Medulla oblongata (tissue), 1 donor: ENCODE results near the gene MCL1.

Experiments
- DNase-seq: peaks from one replicate; pipeline ENCODE4 v3.0.0-alpha.2; 2015; ENCODE audit errors: extremely low spot score

The MCL1 gene

DNA sequence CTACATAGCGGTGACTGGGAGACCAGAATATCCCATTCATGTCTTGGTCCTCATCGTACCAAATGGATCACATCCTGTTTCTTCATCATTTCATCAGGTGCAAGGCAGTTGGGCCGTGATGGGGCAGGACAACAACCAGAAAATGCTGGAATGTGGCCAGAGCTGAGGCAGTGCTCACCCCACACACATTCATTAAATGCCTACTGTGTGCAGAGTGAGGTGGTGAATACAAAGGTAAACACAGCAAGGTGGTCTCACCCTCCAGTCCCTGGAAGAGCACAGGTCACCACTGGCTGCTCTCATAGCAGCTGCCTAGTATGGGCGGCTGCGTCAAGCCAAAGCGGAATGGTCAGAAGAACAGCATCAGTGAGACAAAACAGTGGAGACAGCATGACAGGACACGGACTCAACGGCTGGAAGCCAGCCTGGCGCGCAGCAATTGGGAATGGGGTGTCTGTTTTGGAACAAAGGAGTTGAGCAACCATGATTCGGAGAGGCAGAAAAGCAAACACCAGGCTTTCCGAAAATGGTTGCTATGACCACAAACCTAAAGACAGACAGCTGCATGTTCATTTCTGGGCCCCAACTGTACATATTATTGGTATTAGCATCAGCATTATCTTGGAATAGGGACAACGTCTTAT, 35.8 kb downstream of the MCL1 start:
- DNase-seq, result no peak

DNA sequence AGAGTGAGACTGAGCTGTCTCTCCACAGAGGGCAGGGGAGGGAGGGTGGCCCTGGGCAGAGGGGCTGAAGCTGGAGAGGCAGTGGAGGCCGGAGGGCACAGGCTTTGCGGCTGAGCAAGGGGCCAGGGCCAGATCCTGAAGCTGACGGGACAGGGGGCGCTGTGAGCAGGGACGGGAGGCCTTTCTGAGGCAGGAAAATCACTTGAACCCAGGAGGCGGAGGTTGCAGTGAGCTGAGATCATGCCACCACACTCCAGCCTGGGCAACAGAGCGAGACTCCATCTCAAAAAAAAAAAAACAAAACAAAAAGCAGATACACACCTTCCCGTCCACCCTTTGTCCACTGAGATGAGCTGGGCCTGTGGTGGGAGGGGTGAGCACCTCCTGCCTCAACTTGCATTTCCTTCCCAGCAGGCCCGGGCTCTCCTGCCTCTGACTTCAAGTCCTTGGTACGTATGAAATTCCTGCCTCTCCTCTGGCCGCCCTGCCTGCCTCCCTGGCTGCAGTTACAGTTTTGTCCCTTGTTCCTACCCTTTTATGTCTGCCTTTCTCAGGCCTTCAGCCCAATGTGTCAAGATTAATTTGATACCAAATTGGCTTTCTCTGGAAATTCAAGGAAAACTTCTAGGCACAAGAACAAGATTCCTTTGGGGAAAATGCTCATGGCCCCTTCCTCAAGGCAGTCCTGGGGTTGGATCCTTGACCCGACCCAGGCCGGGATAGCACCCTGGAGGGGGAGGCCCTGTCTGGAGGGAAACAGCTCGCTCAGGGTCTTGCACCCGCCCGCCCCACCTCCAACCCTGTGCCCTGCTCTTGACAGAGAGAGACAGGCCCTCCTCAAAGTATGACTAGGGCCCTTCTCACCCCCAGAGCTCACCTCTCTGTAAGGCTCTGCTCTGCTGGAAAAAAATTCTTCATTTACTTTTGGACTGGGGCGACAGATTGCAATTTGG, 41.4 kb downstream of the MCL1 start:
- DNase-seq, result no peak

DNA sequence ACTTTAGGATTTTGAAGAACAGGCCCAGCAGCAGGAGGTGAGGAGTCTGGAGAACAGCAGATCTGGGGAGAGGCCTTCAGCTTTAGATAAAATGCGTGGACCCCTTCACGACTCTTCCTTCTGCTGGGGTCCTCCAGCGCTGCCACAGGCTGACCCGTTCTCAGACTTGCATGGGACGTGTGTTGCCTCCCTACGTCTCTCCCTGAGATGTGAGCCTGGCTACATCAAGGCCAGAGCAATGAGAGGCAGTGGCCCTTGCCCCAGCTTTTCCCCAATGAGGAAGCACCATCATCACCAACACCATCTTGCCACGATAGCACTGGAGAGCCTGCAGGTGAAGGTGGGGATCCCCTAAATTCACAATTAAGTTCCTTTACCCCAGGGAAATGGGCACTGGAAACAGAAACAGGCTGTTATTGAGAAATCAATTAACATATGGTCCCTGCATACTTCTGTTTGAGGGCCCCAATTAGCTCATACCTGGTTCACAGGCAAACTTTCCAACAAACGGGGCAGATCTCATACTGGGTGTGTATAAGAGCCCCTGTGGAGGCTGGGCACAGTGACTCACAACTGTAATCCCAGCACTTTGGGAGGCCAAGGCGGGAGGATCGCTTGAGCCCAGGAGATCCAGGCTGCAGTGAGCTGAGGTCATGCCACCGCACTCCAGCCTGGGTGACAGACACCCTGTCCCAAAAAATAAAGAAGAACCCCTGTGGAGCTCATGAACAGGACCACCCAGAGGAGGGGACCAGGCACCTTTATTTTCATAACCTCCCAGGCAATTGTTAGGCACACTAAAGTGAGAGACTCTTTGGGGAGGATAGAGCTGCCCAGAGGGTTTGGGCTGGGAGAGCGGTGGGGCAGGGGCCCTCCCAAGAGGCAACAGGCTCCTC, 42.3 kb downstream of the MCL1 start:
- no peak for DNase-seq

DNA sequence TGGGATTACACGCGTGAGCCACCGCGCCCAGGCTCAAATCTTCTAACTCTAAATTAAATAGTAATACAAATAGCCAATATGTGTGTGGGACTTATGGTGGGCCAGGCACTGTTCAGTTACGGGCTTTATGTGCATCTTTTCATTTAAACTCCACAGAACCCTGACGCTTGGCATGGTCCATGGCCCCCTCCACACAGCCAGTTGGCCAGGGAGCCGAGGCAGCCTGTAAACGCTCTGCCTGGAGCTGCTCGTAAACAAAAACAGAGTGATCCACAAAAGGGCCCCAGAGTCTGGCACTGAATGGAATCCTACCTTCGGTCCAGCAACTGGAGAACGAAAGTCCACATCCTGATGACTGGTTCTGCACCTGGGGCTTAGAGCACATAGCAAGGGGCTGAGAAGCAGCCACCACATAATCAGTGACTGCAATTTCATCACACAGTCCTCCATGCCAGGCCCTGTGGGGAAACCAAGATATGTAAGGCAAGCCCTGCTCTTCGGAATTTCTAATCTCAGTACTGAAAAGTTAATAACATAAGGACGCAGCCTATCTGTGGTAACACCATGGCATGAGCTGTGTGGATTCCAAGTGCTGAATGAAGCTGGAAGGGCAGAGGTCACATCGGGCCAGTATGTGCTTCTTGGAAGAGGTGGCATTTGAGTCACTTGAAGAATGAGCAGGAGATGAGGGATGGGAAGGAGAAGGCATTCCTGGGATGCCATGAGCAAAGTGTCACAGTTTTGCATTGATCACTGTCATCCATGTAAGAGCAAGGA, 43.7 kb downstream of the MCL1 start:
- no peak for DNase-seq

DNA sequence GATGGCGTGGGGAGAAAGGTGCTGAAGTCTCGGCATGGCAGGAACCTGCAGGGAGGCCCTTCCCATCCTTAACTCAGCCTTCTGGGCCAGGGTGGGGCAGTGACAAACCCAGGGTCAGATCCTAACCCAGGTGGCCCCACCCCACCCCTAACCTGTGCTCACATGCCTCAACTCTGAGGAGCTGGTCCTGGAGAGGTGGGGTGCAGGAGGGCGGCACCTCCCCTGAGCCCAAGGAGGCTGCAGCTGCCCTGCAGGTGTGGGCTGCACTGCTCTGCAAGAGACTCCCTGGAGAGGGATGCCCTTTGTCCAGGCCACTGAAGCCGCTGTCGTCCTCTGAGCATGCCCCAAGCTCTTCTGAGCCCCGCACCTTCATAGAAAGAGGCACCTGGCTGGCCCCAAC, 45.4 kb downstream of the MCL1 start:
- no peak for DNase-seq

DNA sequence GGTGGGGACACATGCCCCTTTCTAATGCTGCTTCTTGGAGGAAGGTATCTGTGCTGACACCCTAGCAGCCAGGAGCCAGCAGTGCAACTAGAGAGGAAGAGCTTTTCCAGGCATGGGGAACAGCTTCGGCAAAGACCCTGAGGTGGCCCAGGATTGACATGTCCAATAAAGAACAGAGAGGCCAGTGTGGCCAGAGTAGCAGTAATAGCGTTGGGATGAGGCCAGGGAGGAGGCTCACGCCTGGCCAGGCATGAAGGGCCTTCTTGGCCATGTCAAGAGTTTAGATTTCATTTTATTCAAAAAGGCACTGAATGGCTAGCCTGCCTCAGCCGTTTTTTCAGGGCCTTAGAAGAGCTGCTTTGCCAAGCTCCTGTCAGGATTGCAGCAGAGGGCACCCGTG, 46.5 kb downstream of the MCL1 start:
- no peak for DNase-seq

DNA sequence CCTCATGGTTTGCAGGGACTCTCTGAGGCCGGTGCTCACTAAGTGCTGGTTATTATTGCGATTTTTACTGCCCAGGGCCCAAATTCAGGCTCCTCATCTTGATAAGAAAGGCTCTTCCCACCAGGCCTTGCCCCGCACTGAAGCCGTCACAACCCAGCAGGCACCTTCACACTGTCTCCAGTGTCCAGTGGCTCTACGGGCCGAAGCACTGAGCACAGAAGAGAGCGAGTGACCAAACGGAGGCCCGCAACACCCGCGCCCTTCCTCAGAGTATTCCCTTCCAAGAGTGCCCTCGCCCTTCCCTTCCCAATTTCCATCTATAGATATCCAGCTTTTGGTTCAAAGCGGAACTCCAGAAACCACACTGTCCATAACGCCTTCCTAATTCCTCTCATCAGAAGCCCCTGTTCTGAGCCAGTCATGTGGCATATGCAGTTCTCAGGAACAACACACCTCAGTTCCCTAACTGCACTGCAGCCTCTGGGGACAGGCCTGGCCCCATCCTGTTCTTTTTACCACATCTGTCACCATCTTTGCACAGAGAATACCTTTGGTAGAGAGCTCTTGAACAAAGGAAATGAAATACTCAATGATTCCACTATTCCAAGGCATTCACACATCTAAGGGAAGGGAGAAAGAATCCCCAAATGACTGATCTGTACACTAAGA, 48.8 kb downstream of the MCL1 start:
- DNase-seq, result no peak

DNA sequence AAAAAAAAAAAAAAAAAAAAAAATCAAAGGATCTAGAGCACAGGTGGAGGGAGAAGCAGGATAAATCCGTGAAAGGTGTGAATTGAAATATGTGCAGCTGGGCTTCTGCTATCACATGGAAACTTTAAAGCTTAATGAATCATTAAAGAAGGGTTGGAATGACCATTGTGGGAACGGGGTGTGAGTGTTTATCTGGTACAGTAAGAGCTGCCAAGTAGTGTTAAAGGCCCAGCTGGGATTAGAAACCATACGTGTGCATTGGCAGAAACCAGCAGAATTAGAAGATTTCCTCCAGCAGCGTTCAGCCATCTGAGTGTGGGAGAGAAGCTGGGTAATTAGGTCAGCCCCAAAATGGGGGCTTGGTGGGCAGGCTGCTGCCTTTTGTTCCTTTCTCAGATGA, 50.4 kb downstream of the MCL1 start:
- no peak for DNase-seq

DNA sequence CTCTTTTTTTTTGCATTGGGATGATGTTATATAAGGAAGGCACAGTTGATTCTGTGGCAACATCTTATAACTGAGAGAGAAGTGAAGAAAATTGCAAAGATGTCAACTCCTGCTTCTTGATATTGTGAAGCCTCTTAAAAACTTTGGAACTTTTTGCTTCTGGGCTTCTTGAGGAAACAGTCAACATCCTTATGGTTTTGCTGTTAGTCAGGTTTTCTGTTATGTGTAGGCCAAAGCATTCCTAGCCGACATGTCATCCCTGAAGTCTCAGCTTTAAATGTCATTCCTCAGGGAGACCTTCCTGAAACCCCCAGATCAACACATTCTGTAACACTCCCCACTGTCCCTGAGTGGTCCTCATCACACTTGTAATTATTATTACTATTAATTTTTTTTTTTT, 51.2 kb downstream of the MCL1 start:
- DNase-seq, result no peak

DNA sequence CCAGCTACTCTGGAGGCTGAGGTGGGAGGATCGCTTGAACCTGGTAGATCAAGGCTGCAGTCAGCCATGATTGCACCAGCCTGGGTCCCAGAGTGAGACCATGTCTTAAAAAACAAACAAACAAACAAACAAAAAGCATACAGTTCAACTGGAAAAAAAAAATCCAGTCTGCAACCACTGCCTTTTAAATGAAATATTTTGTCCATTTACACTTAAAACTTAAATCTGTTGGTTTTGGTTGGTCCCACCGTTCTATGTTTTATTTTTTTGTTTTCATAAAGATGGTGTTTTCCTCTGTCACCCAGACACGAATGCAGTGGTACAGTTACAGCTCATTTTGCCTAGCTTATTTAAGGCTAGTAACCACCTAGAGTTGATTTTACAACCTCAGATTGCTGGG, 54.1 kb downstream of the MCL1 start:
- no peak for DNase-seq
